ENCODE data around the gene ZMIZ1.

The ZMIZ1 gene

DNA sequence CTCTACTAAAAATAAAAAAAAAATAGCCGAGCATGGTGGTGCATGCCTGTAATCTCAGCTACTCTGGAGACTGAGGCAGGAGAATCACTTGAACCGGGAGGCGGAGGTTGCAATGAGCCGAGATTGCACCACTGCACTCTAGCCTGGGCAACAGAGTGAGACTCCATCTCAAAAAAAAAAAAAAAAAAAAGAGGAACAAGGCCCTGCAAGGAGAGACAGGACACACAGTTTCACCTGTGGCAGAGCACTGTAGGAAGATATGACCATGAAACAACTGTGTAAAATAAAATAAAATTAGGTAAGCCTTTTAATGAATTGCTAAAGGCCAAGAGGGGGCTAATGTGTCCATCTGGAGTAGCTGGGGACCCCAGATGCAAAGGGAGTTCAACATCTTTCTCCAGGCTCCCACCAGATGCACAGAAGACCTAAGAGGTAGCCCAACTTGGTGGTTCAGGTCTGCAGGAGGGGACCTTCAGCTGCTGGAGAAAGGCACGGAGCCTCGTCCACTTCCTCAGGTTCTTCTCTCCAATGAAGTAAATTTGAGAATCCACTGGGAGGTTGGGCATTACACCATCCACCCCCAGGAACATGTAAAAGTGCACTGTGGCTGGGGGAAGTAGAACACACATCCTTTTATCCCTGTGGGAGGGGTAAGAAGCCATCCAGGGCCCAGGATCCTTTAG is 291.2 kb downstream of the ZMIZ1 start:
- no peaks in the 10 kb centered on the region for H3K9me3 ChIP-seq (ENCODE audit: control insufficient read depth, low read depth, low read length)
- no peaks in the 10 kb centered on the region for H3K36me3 ChIP-seq (ENCODE audit: control insufficient read depth, low read depth, low read length)
- no peak overlapping the region for H3K4me3 ChIP-seq (ENCODE audit: low read length)
- H3K27ac ChIP-seq (ENCODE audit: low read length), result no peak overlapping the region
- no peak overlapping the region for H3K9ac ChIP-seq (ENCODE audit: low read length)
- H3K4me1 ChIP-seq (ENCODE audit: control insufficient read depth, low read depth, low read length), result no peaks in the 10 kb centered on the region
- H3K27me3 ChIP-seq (ENCODE audit: control insufficient read depth, insufficient read depth, low read length), result no peaks in the 10 kb centered on the region

DNA sequence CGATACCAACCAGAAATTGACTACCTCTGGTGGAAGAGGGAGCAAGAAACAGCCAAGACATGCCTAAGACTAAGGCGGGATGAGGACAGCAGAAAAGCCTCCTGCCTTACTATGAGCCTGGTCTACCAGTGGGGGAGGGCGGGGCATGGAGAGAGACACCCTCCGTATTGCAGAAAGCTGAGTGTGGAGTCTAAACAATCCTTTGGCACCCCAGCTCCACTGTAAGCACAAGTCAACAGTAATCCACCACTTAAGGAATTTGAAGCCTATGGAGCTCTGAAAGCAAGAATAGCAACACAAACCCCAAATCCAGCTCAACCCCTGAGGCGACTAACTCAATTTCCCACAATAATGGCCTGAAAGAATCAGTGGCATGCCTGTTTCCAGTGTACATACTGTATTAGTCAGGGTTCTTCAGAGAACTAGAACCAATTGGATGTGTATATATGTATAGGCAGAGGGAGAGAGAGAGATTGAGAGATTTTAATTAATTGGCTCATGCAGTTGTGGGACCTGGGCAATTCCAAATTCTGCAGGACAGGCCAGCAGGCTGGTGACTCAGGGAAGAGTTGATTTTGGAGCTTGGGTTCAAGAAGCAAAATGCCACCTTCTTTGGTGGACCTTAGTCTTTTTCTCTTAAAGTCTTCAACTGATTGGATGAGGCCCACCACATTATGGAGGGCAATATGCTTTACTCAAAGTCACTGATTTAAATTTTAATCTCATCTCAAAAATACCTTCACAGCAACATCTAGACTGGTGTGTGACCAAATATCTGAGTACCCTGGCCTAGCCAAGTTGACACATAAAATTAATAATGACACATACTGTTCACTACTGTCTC is 292.0 kb downstream of the ZMIZ1 start:
- H3K4me1 ChIP-seq (ENCODE audit: control insufficient read depth, low read depth, low read length), result no peaks in the 10 kb centered on the region
- H3K36me3 ChIP-seq (ENCODE audit: control insufficient read depth, low read depth, low read length), result no peaks in the 10 kb centered on the region
- no peaks in the 10 kb centered on the region for H3K27me3 ChIP-seq (ENCODE audit: control insufficient read depth, insufficient read depth, low read length)
- no peak overlapping the region for H3K4me3 ChIP-seq (ENCODE audit: low read length)
- H3K9ac ChIP-seq (ENCODE audit: low read length), result no peak overlapping the region
- H3K9me3 ChIP-seq (ENCODE audit: control insufficient read depth, low read depth, low read length), result no peaks in the 10 kb centered on the region
- H3K27ac ChIP-seq (ENCODE audit: low read length), result no peak overlapping the region

DNA sequence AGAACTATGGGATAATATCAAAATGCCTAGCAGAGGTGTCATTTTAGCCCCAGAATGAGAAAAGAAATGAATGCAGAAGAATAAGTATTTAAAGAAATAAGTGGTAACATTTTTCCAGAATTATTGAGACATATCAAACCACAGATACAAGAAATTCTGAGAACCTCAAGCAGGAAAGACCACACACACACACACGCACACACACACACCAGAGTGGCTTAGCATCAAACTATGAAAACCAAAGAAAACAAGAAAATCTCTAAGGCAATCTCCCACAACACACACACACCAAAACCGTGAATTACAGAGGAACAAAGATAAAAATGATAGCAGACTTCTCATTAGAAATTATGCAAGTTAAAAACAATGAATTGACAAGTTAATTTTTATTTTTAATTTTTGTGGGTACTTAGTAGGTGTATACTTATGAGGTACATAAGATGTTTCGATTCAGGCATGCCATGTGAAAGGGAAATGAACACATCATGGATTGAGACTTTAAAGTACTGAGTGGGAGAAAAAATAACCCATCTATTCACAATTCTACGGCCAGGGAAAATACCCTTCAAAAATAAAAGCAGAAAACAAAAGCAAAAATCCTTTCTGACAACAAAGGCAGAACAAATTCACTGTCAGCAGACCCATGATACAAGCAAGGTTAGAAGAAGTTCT is 293.1 kb downstream of the ZMIZ1 start:
- no peaks in the 10 kb centered on the region for H3K4me1 ChIP-seq (ENCODE audit: control insufficient read depth, low read depth, low read length)
- no peak overlapping the region for H3K4me3 ChIP-seq (ENCODE audit: low read length)
- H3K36me3 ChIP-seq (ENCODE audit: control insufficient read depth, low read depth, low read length), result no peaks in the 10 kb centered on the region
- H3K9me3 ChIP-seq (ENCODE audit: control insufficient read depth, low read depth, low read length), result no peaks in the 10 kb centered on the region
- no peaks in the 10 kb centered on the region for H3K27me3 ChIP-seq (ENCODE audit: control insufficient read depth, insufficient read depth, low read length)
- H3K27ac ChIP-seq (ENCODE audit: low read length), result no peak overlapping the region
- H3K9ac ChIP-seq (ENCODE audit: low read length), result no peak overlapping the region
